HUDEP-2 (cell line): ENCODE data around the gene DGKI.

Source experiments
- DNase-seq, 76 experiments: peaks; one replicate each; lab custom pipeline; 2025; ENCODE audit not compliant: unreplicated experiment in 76 of 76; lab: John Stamatoyannopoulos, UW

Gene DGKI

GRCh38 chr7:137390076-137390475 lies 456.7 kb downstream of the DGKI start:
- no peak for DNase-seq

GRCh38 chr7:137388916-137389315 lies 457.9 kb downstream of the DGKI start:
- DNase-seq, result no peak

- DNase-seq, result no peak
These were observed 459.8 kb downstream of the DGKI start for GRCh38 chr7:137386966-137387365.

GRCh38 chr7:137381045-137381444 lies 465.7 kb downstream of the DGKI start:
- DNase-seq, result no peak

- DNase-seq, result no peak
These were observed 473.3 kb downstream of the DGKI start for GRCh38 chr7:137373507-137373906.

- DNase-seq, result no peak
These were observed 475.2 kb downstream of the DGKI start for GRCh38 chr7:137371616-137372015.

- no peak for DNase-seq
These were observed 479.8 kb downstream of the DGKI start for GRCh38 chr7:137366995-137367394.

- no peak for DNase-seq
These were observed 483.1 kb downstream of the DGKI start for GRCh38 chr7:137363683-137364082.

GRCh38 chr7:137360087-137360679 lies 486.6 kb downstream of the DGKI start:
- DNase-seq, result no peak

GRCh38 chr7:137354961-137355360 lies 491.8 kb downstream of the DGKI start:
- no peak for DNase-seq

GRCh38 chr7:137354396-137354795 lies 492.4 kb downstream of the DGKI start:
- DNase-seq, result no peak

GRCh38 chr7:137351941-137352340 lies 494.8 kb downstream of the DGKI start:
- DNase-seq, result no peak

GRCh38 chr7:137345799-137346449 lies 500.9 kb downstream of the DGKI start:
- DNase-seq, result no peak

GRCh38 chr7:137343281-137343841 lies 503.4 kb downstream of the DGKI start, which contains the start of gene PTN:
TSS of gene PTN (minus strand) at chr7:137343733. CDS start at chr7:137254973, 88,760 bp downstream.
- no peak for DNase-seq

GRCh38 chr7:137342828-137343261 lies 503.9 kb downstream of the DGKI start:
- DNase-seq, result no peak

- no peak for DNase-seq
These were observed 504.5 kb downstream of the DGKI start for GRCh38 chr7:137342265-137342664.

- no peak for DNase-seq
These were observed 508.9 kb downstream of the DGKI start for GRCh38 chr7:137337902-137338301.

- DNase-seq, result no peak
These were observed 511.0 kb downstream of the DGKI start for GRCh38 chr7:137335814-137336213.

- no peak for DNase-seq
These were observed 515.4 kb downstream of the DGKI start for GRCh38 chr7:137331378-137331777.
